CD4-positive, CD25-positive, alpha-beta regulatory T cell (primary cell): ENCODE measurements around the gene GMIP. TPM values are rescaled to one million over a fixed set of nuclear protein-coding genes. Genes with fewer than 3 reads are reported as not detected.

Source experiments
- ATAC-seq, 2 donors: fragments of 150-1000 bp; cut with Tn5 transposase; one replicate each; pipeline ENCODE4 v1.10.0; 2021; ENCODE audit warnings: low read depth in 2 of 2, moderate number of reproducible peaks in 2 of 2, moderate library complexity in 1 of 2
- DNase-seq, 3 donors: peaks; one replicate each; pipeline versions ENCODE4 v3.0.0 to v3.0.0-alpha.2; 2012 to 2022; ENCODE audit warnings: mixed read lengths in 1 of 3
- H3K27ac ChIP-seq: one replicate; pipeline ENCODE4 v1.7.0; 2013; ENCODE audit warnings: mild to moderate bottlenecking, low read length; ENCODE audit not compliant: insufficient read depth, poor library complexity, severe bottlenecking
- H3K27me3 ChIP-seq: one replicate; pipeline ENCODE4 v1.7.0; 2013; ENCODE audit warnings: low read length; ENCODE audit not compliant: control insufficient read depth, insufficient read depth
- H3K36me3 ChIP-seq: one replicate; pipeline ENCODE4 v1.7.0; 2013; ENCODE audit warnings: mild to moderate bottlenecking, low read length, moderate library complexity; ENCODE audit not compliant: control insufficient read depth, insufficient read depth
- H3K4me1 ChIP-seq: 2 replicates; pipeline ENCODE4 v1.7.0; 2013; ENCODE audit warnings: mild to moderate bottlenecking, low read length; ENCODE audit not compliant: insufficient read depth, control insufficient read depth, poor library complexity, severe bottlenecking
- H3K4me3 ChIP-seq: one replicate; pipeline ENCODE4 v1.7.0; 2013; ENCODE audit warnings: low read depth, mild to moderate bottlenecking, low read length, moderate library complexity
- H3K9me3 ChIP-seq, 2 experiments: 1 replicate in 1 of 2; 2 replicates in 1 of 2; pipeline ENCODE4 v1.7.0; 2013; ENCODE audit warnings: low read length in 2 of 2, mild to moderate bottlenecking in 1 of 2, moderate library complexity in 1 of 2; ENCODE audit not compliant: control insufficient read depth in 2 of 2
- H3K27ac Mint-ChIP-seq, 3 donors: one replicate each; pipeline ENCODE4 v1.8.0; 2020 to 2022; ENCODE audit warnings: mild to moderate bottlenecking in 3 of 3, mixed read lengths in 3 of 3, moderate library complexity in 2 of 3
- H3K27me3 Mint-ChIP-seq: one replicate; pipeline ENCODE4 v1.8.0; 2022; ENCODE audit warnings: mild to moderate bottlenecking, mixed read lengths
- H3K36me3 Mint-ChIP-seq: one replicate; pipeline ENCODE4 v1.8.0; 2020; ENCODE audit warnings: mixed read lengths
- H3K4me1 Mint-ChIP-seq, 4 donors: one replicate each; pipeline ENCODE4 v1.8.0; 2020 to 2022; ENCODE audit warnings: mixed read lengths in 4 of 4, mild to moderate bottlenecking in 1 of 4
- H3K4me3 Mint-ChIP-seq, 4 donors: one replicate each; pipeline ENCODE4 v1.8.0; 2020 to 2022; ENCODE audit warnings: mild to moderate bottlenecking in 4 of 4, mixed read lengths in 4 of 4, moderate library complexity in 3 of 4
- H3K9me3 Mint-ChIP-seq, 7 donors: one replicate each; pipeline ENCODE4 v1.8.0; 2020 to 2022; ENCODE audit warnings: mixed read lengths in 7 of 7, mild to moderate bottlenecking in 3 of 7, moderate library complexity in 2 of 7
- polyA plus RNA-seq, 4 donors: library from polyadenylated mRNA; unstranded; fragments of 300-500 nt; fragmentation: Illumina TruSeq; gene quantifications; one replicate each; pipeline ENCODE4 v1.2.3, GENCODE V29; 2021
- total RNA-seq: library from RNA; stranded (reverse); gene quantifications from one replicate; pipeline ENCODE4 v1.2.3, GENCODE V29; 2022

Gene GMIP
- total and polyA plus RNA-seq, 5 donors from 2014 or later: 42.1 to 155 (median 46.4) TPM

- Mint-ChIP-seq H3K9me3 (peaks cover 0 to 3% (median 0%) of the 10 kb centered on the region in 7 donors), H3K27ac (peak overlapping the region; percentile 97 to 98 (median 97)), H3K36me3 (peaks cover 13% of the 10 kb centered on the region), H3K4me3 (peak overlapping the region; percentile 91 to 99 (median 94)), H3K4me1 (peaks cover 14 to 52% (median 28%) of the 10 kb centered on the region in 4 donors), H3K27me3 (no peaks in the 10 kb centered on the region)
- peak overlapping the region; percentile 96 for H3K27ac ChIP-seq
- peaks cover 20% of the 10 kb centered on the region for H3K36me3 ChIP-seq
- H3K4me1 ChIP-seq: peaks cover 37% of the 10 kb centered on the region
- H3K27me3 ChIP-seq: no peaks in the 10 kb centered on the region
- DNase-seq (no peak), ATAC-seq (no peak)
- peaks cover 3 to 17% of the 10 kb centered on the region in 2 experiments for H3K9me3 ChIP-seq
- peak overlapping the region; percentile 84 for H3K4me3 ChIP-seq
These were observed 19.4 kb upstream of the GMIP start for GRCh38 chr19:19662871-19663255.

GRCh38 chr19:19662344-19662743 lies 18.9 kb upstream of the GMIP start:
- H3K36me3 ChIP-seq: peaks cover 25% of the 10 kb centered on the region
- H3K9me3 ChIP-seq: peaks cover 3 to 13% of the 10 kb centered on the region in 2 experiments
- Mint-ChIP-seq H3K27me3 (no peaks in the 10 kb centered on the region), H3K4me1 (peaks cover 14 to 49% (median 27%) of the 10 kb centered on the region in 4 donors), H3K9me3 (peaks cover 0 to 6% (median 0%) of the 10 kb centered on the region in 7 donors), H3K36me3 (peaks cover 13% of the 10 kb centered on the region), H3K4me3 (peak overlapping the region; percentile 91 to 99 (median 94)), H3K27ac (peak overlapping the region; percentile 97 to 98 (median 97))
- H3K4me3 ChIP-seq: peak overlapping the region; percentile 84
- peak overlapping the region; percentile 96 for H3K27ac ChIP-seq
- no peak for ATAC-seq
- no peaks in the 10 kb centered on the region for H3K27me3 ChIP-seq
- no peak for DNase-seq
- peaks cover 34% of the 10 kb centered on the region for H3K4me1 ChIP-seq

DNA sequence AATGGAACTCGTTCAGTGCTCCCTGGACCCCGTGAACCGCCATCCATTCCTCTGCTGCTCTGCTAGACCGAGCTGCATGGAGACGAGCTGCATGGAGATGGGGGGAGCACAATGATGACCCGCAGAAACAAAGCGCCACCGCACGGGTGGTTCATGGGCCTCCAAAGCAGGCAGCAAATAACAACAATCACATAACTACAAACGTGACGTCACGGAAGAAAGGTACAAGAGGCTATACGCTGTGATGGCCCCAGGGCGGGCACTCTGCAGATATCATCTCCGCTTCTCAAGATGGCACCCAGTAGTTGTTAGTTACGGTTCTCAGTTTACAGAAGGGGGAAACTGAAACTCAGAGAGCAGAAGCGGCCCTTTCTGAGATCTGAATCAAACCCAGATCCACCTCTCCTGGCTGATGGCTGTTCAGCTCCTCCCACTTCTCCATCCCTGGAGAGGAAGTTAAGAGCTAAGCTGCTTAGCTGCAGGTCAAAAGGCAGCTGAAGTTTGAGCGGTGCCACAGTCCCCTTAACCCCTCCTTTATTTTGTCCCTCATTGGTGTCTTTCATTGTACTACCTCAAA lies 18.3 kb upstream of the GMIP start:
- peaks cover 33% of the 10 kb centered on the region for H3K4me1 ChIP-seq
- H3K9me3 ChIP-seq: peaks cover 1 to 7% of the 10 kb centered on the region in 2 experiments
- peak overlapping the region; percentile 96 for H3K27ac ChIP-seq
- H3K27me3 ChIP-seq: no peaks in the 10 kb centered on the region
- peaks cover 31% of the 10 kb centered on the region for H3K36me3 ChIP-seq
- Mint-ChIP-seq H3K9me3 (peaks cover 0 to 6% (median 0%) of the 10 kb centered on the region in 7 donors), H3K4me1 (peaks cover 14 to 46% (median 26%) of the 10 kb centered on the region in 4 donors), H3K4me3 (peak overlapping the region; percentile 91 to 99 (median 94)), H3K36me3 (peaks cover 13% of the 10 kb centered on the region), H3K27ac (peak overlapping the region; percentile 97 to 98 (median 97)), H3K27me3 (no peaks in the 10 kb centered on the region)
- peak overlapping the region; percentile 84 for H3K4me3 ChIP-seq
- peak; percentile 17 to 41 for ATAC-seq
- DNase-seq: peak; percentile 45 to 87 (median 65)

- Histone ChIP-seq H3K27ac (peak overlapping the region; percentile 96), H3K4me3 (peak overlapping the region; percentile 84), H3K4me1 (peaks cover 33% of the 10 kb centered on the region), H3K27me3 (no peaks in the 10 kb centered on the region), H3K36me3 (peaks cover 36% of the 10 kb centered on the region), H3K9me3 (peaks cover 0 to 5% of the 10 kb centered on the region in 2 experiments)
- H3K36me3 Mint-ChIP-seq: peaks cover 13% of the 10 kb centered on the region
- peak overlapping the region; percentile 91 to 99 (median 94) for H3K4me3 Mint-ChIP-seq
- H3K27ac Mint-ChIP-seq: peak overlapping the region; percentile 97 to 98 (median 97)
- H3K9me3 Mint-ChIP-seq: peaks cover 0 to 6% (median 0%) of the 10 kb centered on the region in 7 donors
- DNase-seq (no peak), ATAC-seq (no peak)
- H3K27me3 Mint-ChIP-seq: no peaks in the 10 kb centered on the region
- H3K4me1 Mint-ChIP-seq: peaks cover 14 to 44% (median 25%) of the 10 kb centered on the region in 4 donors
These were observed 17.8 kb upstream of the GMIP start for GRCh38 chr19:19661141-19661674.

- Mint-ChIP-seq H3K36me3 (peaks cover 18% of the 10 kb centered on the region), H3K27ac (no peak overlapping the region), H3K9me3 (peaks cover 0 to 6% (median 0%) of the 10 kb centered on the region in 7 donors), H3K27me3 (no peaks in the 10 kb centered on the region), H3K4me3 (peak overlapping the region in 1 of 4 donors; percentile 78), H3K4me1 (peaks cover 14 to 37% (median 25%) of the 10 kb centered on the region in 4 donors)
- H3K9me3 ChIP-seq: no peaks in the 10 kb centered on the region
- DNase-seq: no peak
- peaks cover 50% of the 10 kb centered on the region for H3K36me3 ChIP-seq
- no peak for ATAC-seq
- H3K27me3 ChIP-seq: no peaks in the 10 kb centered on the region
- H3K27ac ChIP-seq: no peak overlapping the region
- H3K4me3 ChIP-seq: no peak overlapping the region
- H3K4me1 ChIP-seq: peaks cover 33% of the 10 kb centered on the region
These were observed 16.3 kb upstream of the GMIP start for GRCh38 chr19:19659646-19660245.

GRCh38 chr19:19657397-19657783 lies 13.9 kb upstream of the GMIP start:
- DNase-seq: no peak

DNA sequence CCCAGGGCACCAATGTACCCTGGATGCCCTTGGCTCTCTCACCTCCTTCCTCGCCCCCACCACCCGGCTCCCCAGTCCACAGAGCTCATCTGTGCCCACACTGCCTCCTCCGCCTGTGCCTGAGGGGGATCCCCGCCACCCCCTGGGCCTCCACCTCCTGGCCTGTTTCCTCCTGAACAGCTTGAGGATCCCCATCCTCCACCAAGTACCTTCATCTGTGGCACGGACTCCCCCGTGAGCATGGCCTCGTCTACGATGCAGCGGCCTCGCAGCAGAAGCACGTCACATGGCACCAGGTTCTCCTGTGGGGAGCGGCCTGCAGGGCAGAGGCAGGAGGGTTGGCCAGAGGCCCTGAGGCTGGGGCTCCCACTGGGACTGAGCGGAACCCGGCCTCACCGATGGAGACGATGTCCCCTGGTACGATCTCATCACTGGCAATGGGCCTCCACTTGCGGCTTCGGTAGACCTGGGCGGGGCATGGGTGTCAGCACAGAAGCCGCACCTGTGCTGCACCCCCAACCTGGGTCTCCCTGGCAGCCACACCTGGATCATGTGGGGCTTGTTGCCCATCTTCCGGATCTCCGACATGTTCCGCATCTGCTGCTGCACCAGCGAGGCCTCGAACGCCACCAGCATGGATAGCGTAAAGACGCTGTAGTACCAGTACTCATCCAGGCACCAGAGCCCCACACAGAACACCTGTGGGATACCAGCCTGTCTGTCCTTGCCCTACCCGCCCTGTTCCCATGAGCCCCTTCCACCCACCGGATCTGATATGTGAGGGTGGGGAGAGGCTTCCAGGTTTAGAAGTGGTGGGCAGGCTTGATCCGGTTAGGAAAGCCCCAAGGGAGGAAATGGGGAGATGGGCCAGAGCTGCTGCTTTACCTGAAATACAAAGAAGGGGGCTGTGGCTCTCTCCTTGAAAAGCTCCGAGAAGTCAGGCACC lies 13.3 kb upstream of the GMIP start:
- Mint-ChIP-seq H3K27ac (peak overlapping the region in 1 of 3 donors; percentile 80), H3K9me3 (peaks cover 0 to 2% (median 0%) of the 10 kb centered on the region in 7 donors), H3K36me3 (peaks cover 31% of the 10 kb centered on the region), H3K4me3 (no peak overlapping the region), H3K4me1 (peaks cover 4 to 18% (median 16%) of the 10 kb centered on the region in 4 donors), H3K27me3 (no peaks in the 10 kb centered on the region)
- ATAC-seq: no peak
- Histone ChIP-seq H3K9me3 (no peaks in the 10 kb centered on the region), H3K4me3 (no peak overlapping the region), H3K27me3 (no peaks in the 10 kb centered on the region), H3K4me1 (peaks cover 18% of the 10 kb centered on the region), H3K36me3 (peaks cover 80% of the 10 kb centered on the region), H3K27ac (no peak overlapping the region)
- DNase-seq: no peak

More at GRCh38 chr19:19657397-19657783, 13.9 kb upstream of the GMIP start:
- Mint-ChIP-seq H3K27ac (no peak overlapping the region), H3K36me3 (peaks cover 27% of the 10 kb centered on the region), H3K4me3 (peak overlapping the region in 1 of 4 donors; percentile 71), H3K4me1 (peaks cover 5 to 25% (median 19%) of the 10 kb centered on the region in 4 donors), H3K9me3 (peaks cover 0 to 2% (median 0%) of the 10 kb centered on the region in 7 donors), H3K27me3 (no peaks in the 10 kb centered on the region)
- no peaks in the 10 kb centered on the region for H3K9me3 ChIP-seq
- peaks cover 73% of the 10 kb centered on the region for H3K36me3 ChIP-seq
- H3K27me3 ChIP-seq: no peaks in the 10 kb centered on the region
- no peak for ATAC-seq
- no peak overlapping the region for H3K27ac ChIP-seq
- H3K4me3 ChIP-seq: no peak overlapping the region
- peaks cover 25% of the 10 kb centered on the region for H3K4me1 ChIP-seq
